AML-193 (cell line): Measurements from ENCODE around the gene RLIM.

ENCODE experiments used
- DNase-seq, 2 experiments: peaks; one replicate each; lab custom pipeline; 2025; lab: John Stamatoyannopoulos, UW

Gene RLIM

GRCh38 chrX:74536152-74536831, 78.1 kb downstream of the RLIM start:
- DNase-seq = peak; percentile 60 to 63

DNA sequence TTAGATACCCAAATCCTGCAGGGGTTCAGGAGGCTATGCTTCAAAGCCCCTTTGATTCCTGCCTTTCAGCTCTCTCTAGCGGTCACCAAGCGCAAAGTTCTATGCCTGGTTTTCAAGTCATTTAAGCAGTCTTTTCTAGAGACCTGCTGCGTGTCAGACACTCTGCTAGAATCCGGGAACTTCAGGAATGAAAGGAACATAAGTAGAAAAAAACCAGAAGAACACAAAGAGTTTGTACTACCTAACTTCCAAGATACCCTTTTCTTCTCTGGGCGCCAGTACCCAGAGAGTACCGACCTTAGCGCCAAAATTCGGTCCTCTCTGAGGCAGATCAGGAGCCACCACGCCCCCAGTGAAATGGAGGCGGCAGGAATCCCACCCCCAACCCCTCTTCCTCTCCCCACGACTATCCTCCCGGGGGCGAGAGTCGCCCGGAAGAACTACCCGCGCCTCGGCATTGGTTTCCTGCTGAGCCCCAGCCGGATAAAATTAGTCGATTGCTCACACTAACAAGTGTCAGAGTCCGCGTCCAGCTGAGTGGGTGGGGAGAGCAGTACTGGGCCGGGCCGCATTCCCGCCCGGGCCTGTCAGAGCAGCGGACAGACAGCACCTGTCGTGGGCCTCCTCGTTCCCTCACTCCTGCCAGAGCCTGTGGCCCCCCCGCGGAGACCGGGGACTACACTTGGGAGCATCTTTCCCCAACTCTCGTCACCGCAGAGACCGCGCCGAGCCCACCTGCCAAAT, 78.8 kb downstream of the RLIM start:
- peak; percentile 15 to 24 for DNase-seq
